ENCODE measurements around the gene SEMA6D.
"Not testable (repeated sequence)": the region's sequence is repeated elsewhere in the genome, so short reads cannot be mapped to it uniquely, and the experiment has no call there.

Gene SEMA6D

GRCh38 chr15:47718497-47719437, 1.5 kb downstream of the SEMA6D start:
- DNase-seq, result no peak

GRCh38 chr15:47719730-47720129, 2.4 kb downstream of the SEMA6D start:
- DNase-seq, result no peak

GRCh38 chr15:47720555-47720954, 3.2 kb downstream of the SEMA6D start:
- DNase-seq, result no peak

- DNase-seq, result no peak
These were observed 4.4 kb downstream of the SEMA6D start for GRCh38 chr15:47721676-47722075.

GRCh38 chr15:47724346-47724745, 7.0 kb downstream of the SEMA6D start:
- DNase-seq, result no peak

- no peak for DNase-seq
These were observed 7.7 kb downstream of the SEMA6D start for GRCh38 chr15:47725051-47725450.

GRCh38 chr15:47725906-47726305, 8.6 kb downstream of the SEMA6D start:
- DNase-seq, result no peak

GRCh38 chr15:47726399-47726823, 9.1 kb downstream of the SEMA6D start:
- DNase-seq, result no peak

GRCh38 chr15:47727137-47727536, 9.8 kb downstream of the SEMA6D start:
- no peak for DNase-seq

GRCh38 chr15:47727676-47728075, 10.4 kb downstream of the SEMA6D start:
- DNase-seq, result no peak

- DNase-seq, result no peak
These were observed 11.1 kb downstream of the SEMA6D start for GRCh38 chr15:47728426-47728825.

GRCh38 chr15:47728886-47729285, 11.6 kb downstream of the SEMA6D start:
- no peak for DNase-seq

GRCh38 chr15:47731230-47731629, 13.9 kb downstream of the SEMA6D start:
- no peak for DNase-seq

GRCh38 chr15:47732248-47732647, 14.9 kb downstream of the SEMA6D start:
- DNase-seq, result no peak

- no peak for DNase-seq
These were observed 15.8 kb downstream of the SEMA6D start for GRCh38 chr15:47733085-47733484.

- DNase-seq, result no peak
These were observed 19.0 kb downstream of the SEMA6D start for GRCh38 chr15:47736143-47736786.

GRCh38 chr15:47737477-47737876, 20.2 kb downstream of the SEMA6D start:
- DNase-seq, result no peak

GRCh38 chr15:47738144-47738825, 21.0 kb downstream of the SEMA6D start:
- DNase-seq, result not testable (repeated sequence)

GRCh38 chr15:47741082-47741481, 23.8 kb downstream of the SEMA6D start:
- no peak for DNase-seq

GRCh38 chr15:47741907-47742306, 24.6 kb downstream of the SEMA6D start:
- DNase-seq, result no peak

GRCh38 chr15:47742334-47742733, 25.0 kb downstream of the SEMA6D start:
- DNase-seq, result no peak

- no peak for DNase-seq
These were observed 25.4 kb downstream of the SEMA6D start for GRCh38 chr15:47742742-47743141.

GRCh38 chr15:47743385-47743784, 26.1 kb downstream of the SEMA6D start:
- no peak for DNase-seq

- no peak for DNase-seq
These were observed 26.6 kb downstream of the SEMA6D start for GRCh38 chr15:47743886-47744285.
